AG04449 (cell line): ENCODE measurements around the gene PRR5.

Source experiments
- CTCF ChIA-PET: fragments of 350-600 bp; formaldehyde crosslinking; extraction: SDS; loops from one replicate; lab custom pipeline; 2021; ENCODE audit warnings: antibody characterized with exemption; lab: Yijun Ruan, JAX
- POLR2A ChIA-PET: fragments of 400-600, 350-600 bp; formaldehyde crosslinking; extraction: SDS; loops from one replicate; lab custom pipeline; 2020; ENCODE audit warnings: antibody characterized with exemption, inconsistent platforms; lab: Yijun Ruan, JAX
- DNase-seq: peaks from one replicate; pipeline ENCODE4 v3.0.0-alpha.2; 2010; ENCODE audit warnings: low read depth, low spot score
- H3K4me3 ChIP-seq: 2 replicates; pipeline ENCODE4 v1.5.1; 2011; ENCODE audit warnings: low read depth, mild to moderate bottlenecking, control low read depth, low read length
- CTCF ChIP-seq: IDR thresholded peaks from one replicate; pipeline ENCODE4 v1.5.1; 2011; ENCODE audit warnings: mild to moderate bottlenecking, moderate library complexity, low read length, control low read depth, inconsistent platforms; ENCODE audit not compliant: insufficient read depth; ENCODE audit errors: missing control alignments

PRR5 gene

DNA sequence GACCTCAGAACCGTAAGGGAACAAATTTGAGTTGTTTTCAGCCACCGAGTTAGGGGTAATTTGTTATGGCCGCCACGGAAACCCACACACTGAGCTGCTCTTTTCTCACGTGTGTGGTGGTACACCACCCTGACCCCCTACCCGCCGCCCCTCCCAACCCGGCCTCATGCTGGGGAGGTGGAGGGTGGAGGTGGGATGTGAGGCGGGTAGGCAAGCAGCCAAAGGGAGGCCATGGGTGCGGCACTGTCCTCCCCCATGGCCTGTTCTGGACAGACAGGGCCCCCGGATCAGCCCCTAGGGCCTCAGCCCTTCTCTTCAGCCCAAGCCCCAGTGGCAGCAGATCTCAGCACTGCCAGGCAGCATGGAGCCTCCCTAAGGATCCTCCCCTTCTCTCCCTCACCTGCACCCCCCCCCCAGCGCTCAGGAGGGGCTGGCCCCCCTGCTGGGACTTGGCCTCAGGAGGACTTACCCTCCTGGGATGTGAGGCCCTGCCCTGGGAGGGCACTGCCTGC, 7.9 kb downstream of the PRR5 start:
- POLR2A ChIA-PET: no interaction called here
- CTCF ChIA-PET: interaction anchor here (1.5 to 2.8 kb wide), 4 partner anchors 10 to 21 kb away, joined by 3 to 10 read pairs (median 6); no protein-coding TSS in a partner anchor
- H3K4me3 ChIP-seq: no peak overlapping the region
- no peak for DNase-seq
- TF ChIP-seq CTCF: no peak

DNA sequence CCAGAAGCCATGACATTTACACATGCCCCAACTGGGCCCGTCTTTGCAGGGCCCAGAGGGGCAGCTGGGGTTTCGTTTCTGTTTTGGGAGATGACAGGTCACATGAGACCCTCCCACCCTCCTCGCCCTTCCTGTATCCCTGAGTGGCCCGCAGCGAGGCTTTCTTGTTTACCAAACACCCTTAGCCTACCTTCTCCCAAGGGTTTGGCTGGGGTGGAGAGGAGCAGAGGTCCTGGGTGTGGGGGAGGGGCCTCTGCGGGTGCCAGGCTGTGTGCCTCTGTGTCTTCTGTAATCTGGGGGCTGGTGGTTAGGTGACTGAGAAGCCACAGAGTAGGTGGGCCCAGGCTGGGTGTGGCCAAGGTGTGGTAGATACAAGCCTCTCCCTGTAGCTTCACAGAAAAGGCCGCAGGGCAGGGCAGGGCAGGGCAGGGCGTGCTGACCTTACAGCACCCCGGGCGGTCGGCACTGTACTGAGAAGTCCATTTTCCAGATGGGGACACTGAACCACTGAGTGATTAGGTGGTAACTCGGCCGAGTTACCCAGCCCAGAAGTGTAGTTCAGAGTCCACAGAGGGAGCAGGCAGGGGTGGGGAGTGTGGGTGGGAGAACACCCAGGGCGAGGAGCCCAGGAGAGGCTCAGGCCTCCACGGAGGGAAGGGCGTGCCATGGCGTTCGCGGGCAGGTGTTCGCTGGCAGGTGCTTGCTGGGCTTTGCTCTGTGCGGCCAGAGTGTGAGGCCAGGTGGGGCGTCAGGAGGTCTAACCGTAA, 8.7 kb downstream of the PRR5 start:
- ChIA-PET CTCF (interaction anchor here (1.5 to 2.8 kb wide), 3 partner anchors 10 to 21 kb away, joined by 3 to 9 read pairs (median 3); no protein-coding TSS in a partner anchor), POLR2A (no interaction called here)
- no peak for DNase-seq
- H3K4me3 ChIP-seq: no peak overlapping the region
- TF ChIP-seq CTCF: no peak

DNA sequence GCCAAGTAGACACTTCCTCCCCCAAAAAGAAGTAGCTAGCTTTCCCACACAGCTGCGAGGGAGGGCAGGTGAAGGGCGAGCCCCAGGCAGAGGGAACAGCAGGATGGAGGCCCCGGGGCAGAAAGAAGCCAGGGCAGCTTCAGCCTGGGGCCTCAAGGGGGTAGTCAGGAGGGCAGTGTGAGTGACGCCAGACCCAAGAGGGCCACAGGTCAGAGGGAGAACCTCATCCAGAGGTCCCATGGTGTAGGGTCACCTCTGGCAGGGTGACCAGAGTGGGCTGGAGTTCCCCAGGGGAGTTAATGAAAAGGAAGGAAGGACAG, 9.2 kb downstream of the PRR5 start:
- ChIA-PET POLR2A (no interaction called here), CTCF (interaction anchor here (1.6 kb wide), 1 partner anchor 22 kb away, joined by 3 read pairs; no protein-coding TSS in a partner anchor)
- no peak overlapping the region for H3K4me3 ChIP-seq
- no peak for DNase-seq
- TF ChIP-seq CTCF: no peak

DNA sequence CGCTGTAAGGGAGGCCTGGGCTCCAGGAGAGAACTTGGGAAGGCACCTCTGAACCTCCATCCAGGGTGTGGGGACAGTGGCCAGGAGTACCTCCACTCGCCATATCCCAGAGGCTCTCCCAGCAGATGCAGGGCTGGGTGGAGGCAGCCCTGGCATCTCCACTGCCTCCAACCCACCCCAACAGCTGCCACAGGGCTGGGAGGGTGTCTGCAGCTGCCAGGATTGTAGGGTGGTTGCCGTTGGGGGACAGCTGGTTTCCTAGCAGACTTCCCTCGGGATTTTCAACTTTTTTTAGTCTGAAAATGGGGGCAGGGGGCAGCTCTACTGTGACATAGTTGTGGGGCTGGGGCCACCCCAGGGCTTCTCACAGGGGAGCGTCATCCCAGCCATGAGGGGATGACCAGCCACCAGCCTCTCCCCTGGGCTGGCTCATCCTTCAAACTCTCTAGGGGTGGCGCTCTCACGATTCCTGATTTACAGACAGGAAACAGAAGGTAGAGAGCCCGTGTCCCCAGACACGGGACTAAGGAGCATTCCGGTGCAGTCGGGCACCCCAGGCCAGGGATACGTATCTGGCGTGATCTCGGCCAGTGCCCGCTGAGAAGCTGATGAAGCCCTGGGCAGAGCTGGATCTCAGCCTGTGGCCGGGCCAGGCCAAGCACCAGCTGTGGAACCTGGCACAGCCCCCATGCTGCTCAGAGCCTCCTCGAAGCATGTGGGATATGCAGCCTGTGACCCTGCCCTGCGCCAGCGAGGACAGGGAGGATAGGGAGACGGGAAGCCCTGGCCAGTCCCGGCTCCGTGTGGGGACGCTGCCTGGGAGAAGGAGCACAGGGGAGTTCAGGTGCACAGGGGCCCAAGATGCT, 9.9 kb downstream of the PRR5 start:
- ChIA-PET CTCF (interaction anchor here (1.5 to 3.4 kb wide), 2 partner anchors 14 to 24 kb away, joined by 7 to 21 read pairs; no protein-coding TSS in a partner anchor), POLR2A (no interaction called here)
- no peak for DNase-seq
- no peak overlapping the region for H3K4me3 ChIP-seq
- TF ChIP-seq CTCF: no peak

DNA sequence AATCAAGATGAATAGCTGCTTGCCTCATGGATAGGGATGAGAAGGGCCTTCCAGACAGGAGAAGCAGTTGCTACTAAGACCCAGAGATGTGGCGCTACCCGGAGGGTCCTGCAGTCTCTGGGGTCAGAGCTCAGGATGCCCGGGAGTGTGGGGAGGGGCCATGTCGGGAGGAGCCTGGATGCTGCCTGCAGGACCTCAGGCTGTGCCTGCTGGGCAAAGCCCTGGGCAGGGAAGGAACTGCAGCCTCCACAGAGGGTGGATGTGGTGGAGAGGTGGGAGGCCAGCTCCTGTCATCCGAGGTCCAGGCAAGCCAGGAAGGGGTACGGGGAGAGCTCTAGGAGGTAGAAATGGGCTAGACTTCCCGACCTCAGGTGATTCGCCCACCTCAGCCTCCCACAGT, 11.0 kb downstream of the PRR5 start:
- ChIA-PET POLR2A (no interaction called here), CTCF (interaction anchor here (1.5 to 3.4 kb wide), 3 partner anchors 11 to 23 kb away, joined by 7 to 21 read pairs (median 10); no protein-coding TSS in a partner anchor)
- no peak for DNase-seq
- H3K4me3 ChIP-seq: no peak overlapping the region
- TF ChIP-seq CTCF: no peak
